ENCODE data around the gene RBM33. TPM values are rescaled to one million over a fixed set of nuclear protein-coding genes. Genes with fewer than 3 reads are reported as not detected.

RBM33 gene
- total RNA-seq, 2 donors from 2014 or later, result 74.7 to 76.1 TPM

DNA sequence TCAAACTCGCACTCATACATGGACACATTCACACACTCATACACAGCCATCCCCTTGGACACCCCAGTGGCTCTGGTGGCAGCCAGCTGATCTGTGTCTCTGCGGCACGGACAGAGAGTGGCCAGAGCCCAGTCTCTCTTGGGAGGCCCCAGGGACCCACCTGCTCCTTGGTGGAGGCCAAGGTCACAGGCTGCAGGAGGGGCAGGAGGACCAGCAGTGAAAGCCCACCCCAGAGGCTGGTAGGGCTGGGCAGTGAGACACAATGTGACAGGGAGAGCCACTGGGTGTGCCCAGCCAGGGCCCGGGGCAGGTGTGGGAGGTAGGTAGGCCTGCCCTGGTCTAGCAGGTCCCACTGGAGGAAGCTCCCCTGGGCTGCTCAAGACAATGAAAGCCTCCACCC lies 149.3 kb downstream of the RBM33 start:
- ATAC-seq, result peak in 1 of 2 donors; percentile 13
- Mint-ChIP-seq H3K27ac (no peak overlapping the region), H3K36me3 (no peaks in the 10 kb centered on the region), H3K9me3 (no peaks in the 10 kb centered on the region)
- DNase-seq (ENCODE audit: low spot score in 2 of 2), result no peak

DNA sequence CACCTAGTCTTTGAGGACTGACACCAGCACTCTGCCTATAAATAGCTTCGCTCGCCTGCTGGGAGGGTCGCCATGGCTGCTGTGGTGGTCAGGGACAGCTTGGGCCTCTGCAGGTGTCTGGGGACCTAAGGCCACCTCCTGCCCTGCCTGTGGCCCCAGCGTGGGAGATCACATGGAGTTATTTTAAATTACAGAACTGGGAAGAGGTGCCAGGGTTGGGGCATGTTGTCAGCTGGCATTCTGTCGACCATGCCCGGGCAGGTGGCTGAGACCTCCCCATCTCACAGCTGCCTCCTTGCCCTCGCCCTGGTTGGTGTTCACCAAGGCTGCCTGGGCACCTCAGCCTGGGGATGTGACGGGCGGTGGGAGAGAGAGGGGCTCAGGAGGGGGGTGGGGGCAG lies 149.7 kb downstream of the RBM33 start:
- DNase-seq (ENCODE audit: low spot score in 2 of 2), result no peak

DNA sequence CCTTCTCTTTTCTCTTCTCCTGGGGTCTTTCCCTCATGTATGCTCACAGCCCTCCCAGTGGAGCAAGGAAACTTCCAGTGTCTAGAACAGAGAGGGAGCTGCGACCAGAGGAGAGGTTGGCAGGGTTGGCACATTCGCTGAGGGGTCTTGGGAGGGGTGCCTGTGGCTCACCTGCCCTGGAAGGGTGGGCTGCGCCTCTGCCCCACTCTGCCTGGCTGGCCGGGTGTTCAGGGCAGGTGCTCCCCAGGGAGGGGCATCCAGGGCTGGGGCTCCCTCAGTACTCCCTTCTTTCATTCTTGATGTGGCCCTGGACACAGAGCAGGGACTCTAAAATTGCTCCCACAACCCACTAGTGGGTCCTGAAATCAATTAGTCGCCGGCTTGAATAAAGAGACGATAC lies 150.9 kb downstream of the RBM33 start:
- Mint-ChIP-seq H3K27ac (no peak overlapping the region), H3K9me3 (no peaks in the 10 kb centered on the region), H3K36me3 (no peaks in the 10 kb centered on the region)
- DNase-seq (ENCODE audit: low spot score in 2 of 2) (no peak), ATAC-seq (no peak)

More for the DNA sequence above, 149.7 kb downstream of the RBM33 start:
- Mint-ChIP-seq H3K9me3 (no peaks in the 10 kb centered on the region), H3K36me3 (no peaks in the 10 kb centered on the region), H3K27ac (no peak overlapping the region)
- no peak for ATAC-seq

GRCh38 chr7:155795951-155796350 lies 151.5 kb downstream of the RBM33 start:
- no peak overlapping the region for H3K27ac Mint-ChIP-seq
- no peak for ATAC-seq
- no peaks in the 10 kb centered on the region for H3K36me3 Mint-ChIP-seq
- no peaks in the 10 kb centered on the region for H3K9me3 Mint-ChIP-seq
- DNase-seq (ENCODE audit: low spot score in 2 of 2), result no peak

DNA sequence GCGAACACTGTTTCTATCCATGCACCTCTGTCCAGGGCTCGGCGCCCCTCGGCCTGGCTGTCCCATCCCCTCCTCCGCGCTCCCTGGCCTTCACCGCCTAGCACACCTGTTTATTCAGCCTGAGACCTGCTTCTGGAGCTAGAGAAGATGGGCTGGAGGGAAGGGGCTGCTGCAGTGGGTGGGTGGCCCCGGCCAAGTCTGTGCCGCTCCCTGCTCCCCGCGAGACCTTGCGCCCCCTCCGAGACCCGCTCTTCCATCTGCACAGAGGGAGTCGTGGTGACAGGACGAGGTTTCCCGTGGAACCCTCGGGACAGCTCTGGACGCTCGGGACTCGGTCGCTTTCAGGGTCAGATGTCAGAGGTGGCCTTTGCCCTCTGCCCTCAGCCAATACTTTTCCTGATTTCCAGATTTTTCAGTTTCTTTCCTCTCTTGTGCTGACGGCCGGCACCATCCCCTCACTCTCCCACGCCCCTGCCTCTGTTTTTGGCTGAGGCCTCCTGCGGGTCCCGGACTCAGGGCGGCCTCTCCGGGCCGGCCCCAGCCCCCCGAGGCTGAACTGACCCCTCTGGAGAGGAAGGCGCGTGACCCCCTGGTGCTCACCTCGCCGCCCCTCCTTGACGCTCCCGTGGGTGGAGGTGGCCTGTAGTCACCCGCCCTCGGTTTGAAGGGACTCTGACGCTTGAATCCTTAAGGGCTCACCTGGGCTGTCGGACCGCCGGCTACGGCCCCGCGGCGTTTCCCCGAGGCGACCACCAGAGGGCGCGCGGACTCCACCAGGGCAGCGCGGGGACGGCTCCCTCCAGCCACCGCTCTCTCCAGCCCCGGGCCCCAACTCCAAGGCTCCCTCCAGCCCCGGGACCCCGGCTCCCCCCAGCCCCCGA lies 152.2 kb downstream of the RBM33 start:
- H3K27ac Mint-ChIP-seq, result no peak overlapping the region
- no peaks in the 10 kb centered on the region for H3K36me3 Mint-ChIP-seq
- ATAC-seq, result peak; percentile 76 to 82
- DNase-seq (ENCODE audit: low spot score in 2 of 2), result peak; percentile 66 to 88
- no peaks in the 10 kb centered on the region for H3K9me3 Mint-ChIP-seq

- no peaks in the 10 kb centered on the region for H3K36me3 Mint-ChIP-seq
- no peaks in the 10 kb centered on the region for H3K9me3 Mint-ChIP-seq
- ATAC-seq (peak in 1 of 2 donors; percentile 29), DNase-seq (ENCODE audit: low spot score in 2 of 2) (no peak)
- H3K27ac Mint-ChIP-seq, result no peak overlapping the region
Measured at GRCh38 chr7:155797262-155798250, 153.1 kb downstream of the RBM33 start.

DNA sequence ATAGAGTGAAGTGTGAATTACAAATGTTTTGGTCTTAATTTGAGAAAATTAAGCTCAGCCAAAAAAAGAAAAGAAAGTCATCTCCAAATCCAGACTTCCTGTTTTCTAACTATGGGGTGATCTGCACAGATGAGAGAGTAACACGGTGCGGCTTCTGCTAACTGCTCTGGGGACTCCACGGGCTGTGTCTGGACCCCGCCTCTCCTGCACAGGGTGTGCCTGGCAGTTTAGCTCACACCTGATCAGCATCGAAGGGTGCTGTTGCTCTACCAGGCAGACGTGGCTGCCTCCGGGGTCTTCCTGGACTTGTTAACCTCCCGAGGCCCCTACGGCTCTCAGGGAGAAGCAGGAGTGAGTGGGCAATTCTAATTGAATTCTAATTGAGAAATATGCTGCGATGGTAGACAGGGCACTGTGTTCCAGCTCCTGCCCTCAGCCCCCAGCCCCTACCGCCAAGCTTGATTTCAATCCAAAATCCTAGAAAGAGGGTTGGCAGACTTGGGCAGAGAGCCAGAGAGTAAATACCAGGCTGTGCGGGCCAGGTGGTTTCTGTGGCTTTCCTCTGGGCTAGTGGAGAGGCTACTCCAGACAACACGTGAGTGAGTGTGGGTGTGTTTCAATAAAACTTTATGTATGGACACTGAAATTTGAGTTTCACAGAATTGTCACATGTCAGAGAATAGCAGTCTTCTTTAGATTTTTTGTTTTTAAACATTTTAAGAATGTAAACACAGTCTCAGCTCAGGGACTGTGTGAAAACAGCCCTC lies 154.4 kb downstream of the RBM33 start:
- ATAC-seq (no peak), DNase-seq (ENCODE audit: low spot score in 2 of 2) (no peak)
- no peaks in the 10 kb centered on the region for H3K9me3 Mint-ChIP-seq
- no peak overlapping the region for H3K27ac Mint-ChIP-seq
- no peaks in the 10 kb centered on the region for H3K36me3 Mint-ChIP-seq

GRCh38 chr7:155799514-155799913 lies 155.1 kb downstream of the RBM33 start:
- ATAC-seq, result no peak
- DNase-seq (ENCODE audit: low spot score in 2 of 2), result no peak
- no peak overlapping the region for H3K27ac Mint-ChIP-seq
- H3K36me3 Mint-ChIP-seq, result no peaks in the 10 kb centered on the region
- no peaks in the 10 kb centered on the region for H3K9me3 Mint-ChIP-seq

DNA sequence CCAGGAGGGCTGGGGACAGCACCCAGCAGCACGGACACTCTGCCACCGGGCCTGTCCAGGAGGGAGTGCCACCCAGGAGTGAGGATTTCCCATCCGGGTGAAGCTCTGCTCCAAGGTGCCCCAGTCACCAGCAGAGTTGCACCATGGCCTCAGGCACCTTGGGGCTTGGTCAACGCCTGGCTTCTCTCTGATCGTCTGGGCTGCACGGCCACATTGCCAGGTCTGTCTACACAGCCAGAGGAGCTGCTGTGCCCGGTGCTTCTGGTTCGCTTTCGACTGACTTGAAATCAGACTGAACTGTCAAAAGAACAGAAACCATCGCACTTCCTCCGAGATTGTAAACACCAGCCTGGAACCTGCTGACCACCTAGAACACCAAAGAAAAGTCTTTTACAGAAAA lies 155.8 kb downstream of the RBM33 start:
- Mint-ChIP-seq H3K36me3 (no peaks in the 10 kb centered on the region), H3K9me3 (no peaks in the 10 kb centered on the region), H3K27ac (no peak overlapping the region)
- DNase-seq (ENCODE audit: low spot score in 2 of 2), result no peak
- no peak for ATAC-seq

GRCh38 chr7:155800741-155801267 lies 156.3 kb downstream of the RBM33 start:
- Mint-ChIP-seq H3K9me3 (no peaks in the 10 kb centered on the region), H3K27ac (no peak overlapping the region), H3K36me3 (no peaks in the 10 kb centered on the region)
- no peak for ATAC-seq
- DNase-seq (ENCODE audit: low spot score in 2 of 2), result no peak

GRCh38 chr7:155802291-155802690 lies 157.8 kb downstream of the RBM33 start:
- DNase-seq (ENCODE audit: low spot score in 2 of 2) (no peak), ATAC-seq (no peak)
- Mint-ChIP-seq H3K36me3 (no peaks in the 10 kb centered on the region), H3K9me3 (no peaks in the 10 kb centered on the region), H3K27ac (no peak overlapping the region)

- ATAC-seq, result no peak
- Mint-ChIP-seq H3K36me3 (no peaks in the 10 kb centered on the region), H3K9me3 (no peaks in the 10 kb centered on the region), H3K27ac (no peak overlapping the region)
- DNase-seq (ENCODE audit: low spot score in 2 of 2), result no peak
Measured at GRCh38 chr7:155802906-155803417, 158.5 kb downstream of the RBM33 start.

DNA sequence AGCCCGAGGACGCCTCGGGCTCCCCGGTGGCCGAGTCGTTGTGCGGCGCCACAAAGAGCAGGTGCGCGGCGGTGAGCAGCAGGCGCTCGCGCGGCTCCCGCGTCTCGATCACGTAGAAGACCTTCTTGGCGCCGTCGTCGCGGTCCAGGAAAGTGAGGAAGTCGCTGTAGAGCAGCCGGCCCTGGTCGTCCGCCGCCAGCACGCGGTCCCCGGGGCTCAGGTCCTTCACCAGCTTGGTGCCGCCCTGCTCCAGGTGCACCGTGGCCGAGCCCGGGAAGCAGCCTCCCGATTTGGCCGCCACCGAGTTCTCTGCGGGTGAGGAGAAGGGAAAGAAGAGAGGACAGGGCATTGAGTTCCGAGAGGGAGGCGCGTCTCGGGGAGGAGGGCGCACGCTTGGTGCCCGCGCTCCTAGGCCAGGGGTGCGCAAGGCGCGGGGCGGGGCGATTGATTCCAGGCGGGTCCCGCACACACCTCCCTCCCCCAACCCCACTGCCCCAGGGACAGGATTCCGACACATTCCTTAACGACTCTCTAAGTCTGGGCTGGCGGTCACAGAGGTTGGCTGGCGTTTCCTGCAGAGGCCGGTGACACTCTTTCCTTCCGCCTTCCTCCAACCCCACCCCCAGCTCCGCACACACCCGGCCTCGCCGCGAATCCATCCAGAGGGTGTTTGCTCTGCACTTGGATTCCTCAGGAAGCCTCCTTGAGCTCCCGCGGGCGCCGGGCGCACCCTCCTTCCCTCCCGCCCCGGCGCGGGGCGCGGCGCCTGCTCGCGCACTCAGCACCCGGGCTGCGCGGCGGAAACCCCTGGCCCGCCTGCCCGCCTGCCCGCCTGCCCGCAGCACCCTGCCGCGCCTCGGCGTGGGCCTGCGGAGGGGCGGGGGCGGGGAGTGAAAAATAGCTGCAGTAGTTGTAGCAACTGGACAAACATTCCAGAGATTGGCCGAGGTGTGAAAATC lies 159.2 kb downstream of the RBM33 start:
- no peaks in the 10 kb centered on the region for H3K9me3 Mint-ChIP-seq
- ATAC-seq (peak in 1 of 2 donors; percentile 19), DNase-seq (ENCODE audit: low spot score in 2 of 2) (peak in 1 of 2 donors; percentile 31)
- no peaks in the 10 kb centered on the region for H3K36me3 Mint-ChIP-seq
- H3K27ac Mint-ChIP-seq, result no peak overlapping the region

DNA sequence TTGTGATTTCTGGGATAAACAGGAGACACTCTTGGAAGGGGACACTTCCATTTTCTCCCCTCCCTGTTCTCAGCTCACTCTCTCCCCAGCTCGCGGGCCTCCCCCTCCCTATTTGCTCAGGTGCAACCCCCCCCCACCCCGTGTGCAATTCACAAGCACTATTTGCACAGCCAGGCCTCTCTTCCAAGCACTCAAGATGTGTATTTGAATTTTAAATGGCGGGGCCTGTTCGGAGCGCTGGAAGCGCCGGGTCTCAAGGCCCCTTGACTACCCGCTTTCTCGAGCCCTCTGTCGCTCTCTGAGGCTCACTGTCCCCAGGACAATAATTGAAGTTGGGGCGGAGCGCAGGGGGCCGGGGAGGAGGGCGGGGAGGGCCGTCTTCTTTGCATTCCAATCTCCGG lies 160.0 kb downstream of the RBM33 start:
- no peak for DNase-seq (ENCODE audit: low spot score in 2 of 2)
- H3K36me3 Mint-ChIP-seq, result no peaks in the 10 kb centered on the region
- no peak for ATAC-seq
- no peaks in the 10 kb centered on the region for H3K9me3 Mint-ChIP-seq
- no peak overlapping the region for H3K27ac Mint-ChIP-seq
